Vagina (tissue), 2 donors: ENCODE data around the gene PNPO.

Experiments used
- POLR2A ChIP-seq, 2 donors: fragments of 450-650 bp; IDR thresholded peaks; one replicate each; pipeline ENCODE4 v1.6.1; 2017; ENCODE audit warnings: antibody characterized with exemption in 2 of 2, mild to moderate bottlenecking in 2 of 2, moderate library complexity in 2 of 2
- TF ChIP-seq, protein P1 (sequence below), 3 experiments: fragments of 450-650 bp in 2 of 3; fragments of 200-600 bp in 1 of 3; sonication (generic) in 1 of 3; IDR thresholded peaks; one replicate each; pipeline ENCODE4 v1.5.1; 2017 to 2019; ENCODE audit warnings: antibody characterized with exemption in 3 of 3, mild to moderate bottlenecking in 2 of 3, moderate library complexity in 2 of 3

DNA sequence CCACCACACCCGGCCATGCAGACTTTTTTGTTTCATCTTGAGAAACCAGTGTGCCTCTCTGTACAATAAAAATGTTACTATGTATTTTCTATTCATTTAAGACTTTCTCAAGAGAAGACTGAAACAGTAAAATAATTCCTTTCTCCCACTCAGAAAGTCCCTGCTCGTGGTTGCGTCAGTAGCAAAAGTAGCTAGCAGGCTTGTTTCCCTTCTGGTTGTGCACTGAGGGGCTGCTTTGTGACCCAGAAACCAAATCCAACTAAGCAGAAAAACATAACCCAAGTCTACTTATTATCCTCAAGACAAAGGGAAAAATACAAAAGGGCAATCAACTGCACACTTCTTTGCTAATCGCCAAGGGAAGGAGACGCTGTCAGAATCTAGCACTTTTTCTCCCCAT is 3.4 kb upstream of the PNPO start:
- TF ChIP-seq, protein P1, sequence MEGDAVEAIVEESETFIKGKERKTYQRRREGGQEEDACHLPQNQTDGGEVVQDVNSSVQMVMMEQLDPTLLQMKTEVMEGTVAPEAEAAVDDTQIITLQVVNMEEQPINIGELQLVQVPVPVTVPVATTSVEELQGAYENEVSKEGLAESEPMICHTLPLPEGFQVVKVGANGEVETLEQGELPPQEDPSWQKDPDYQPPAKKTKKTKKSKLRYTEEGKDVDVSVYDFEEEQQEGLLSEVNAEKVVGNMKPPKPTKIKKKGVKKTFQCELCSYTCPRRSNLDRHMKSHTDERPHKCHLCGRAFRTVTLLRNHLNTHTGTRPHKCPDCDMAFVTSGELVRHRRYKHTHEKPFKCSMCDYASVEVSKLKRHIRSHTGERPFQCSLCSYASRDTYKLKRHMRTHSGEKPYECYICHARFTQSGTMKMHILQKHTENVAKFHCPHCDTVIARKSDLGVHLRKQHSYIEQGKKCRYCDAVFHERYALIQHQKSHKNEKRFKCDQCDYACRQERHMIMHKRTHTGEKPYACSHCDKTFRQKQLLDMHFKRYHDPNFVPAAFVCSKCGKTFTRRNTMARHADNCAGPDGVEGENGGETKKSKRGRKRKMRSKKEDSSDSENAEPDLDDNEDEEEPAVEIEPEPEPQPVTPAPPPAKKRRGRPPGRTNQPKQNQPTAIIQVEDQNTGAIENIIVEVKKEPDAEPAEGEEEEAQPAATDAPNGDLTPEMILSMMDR (IDR thresholded peaks at IDR 0.05) = no peak
- TF ChIP-seq POLR2A (IDR thresholded peaks at IDR 0.05) = no peak
